Stimulated activated CD4-positive, alpha-beta T cell treated with anti-CD3 and anti-CD28 coated beads, Interleukin-12 subunit alpha, Interleukin-12 subunit beta, amount 100 ng/mL, for 4 hours (primary cell): Measurements from ENCODE around the gene MIPEP.
"Not testable (repeated sequence)": the region's sequence is repeated elsewhere in the genome, so short reads cannot be mapped to it uniquely, and the experiment has no call there.

Experiments used
- DNase-seq: peaks from one replicate; pipeline ENCODE4 v3.0.0-alpha.2; 2020

Gene MIPEP

DNA sequence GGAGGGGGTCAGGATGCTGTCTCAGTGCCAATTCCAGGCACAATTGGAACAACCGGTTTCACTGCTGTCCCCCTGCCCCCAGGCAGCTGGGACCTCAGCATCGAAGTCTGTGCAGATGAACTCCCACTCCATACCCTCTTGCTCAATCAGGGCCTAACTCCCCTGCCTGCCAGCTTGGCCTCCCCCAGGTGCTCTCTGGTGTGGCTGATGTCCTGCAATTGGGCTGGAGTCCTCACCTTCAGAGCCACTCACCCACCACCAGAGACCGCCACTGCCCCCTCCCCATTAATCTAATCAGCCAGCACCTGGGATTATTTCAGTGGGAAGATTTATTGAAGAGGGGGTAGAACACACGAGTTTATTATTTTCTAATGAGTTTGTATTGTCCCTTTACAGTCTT lies 118.8 kb downstream of the MIPEP start:
- no peak for DNase-seq

DNA sequence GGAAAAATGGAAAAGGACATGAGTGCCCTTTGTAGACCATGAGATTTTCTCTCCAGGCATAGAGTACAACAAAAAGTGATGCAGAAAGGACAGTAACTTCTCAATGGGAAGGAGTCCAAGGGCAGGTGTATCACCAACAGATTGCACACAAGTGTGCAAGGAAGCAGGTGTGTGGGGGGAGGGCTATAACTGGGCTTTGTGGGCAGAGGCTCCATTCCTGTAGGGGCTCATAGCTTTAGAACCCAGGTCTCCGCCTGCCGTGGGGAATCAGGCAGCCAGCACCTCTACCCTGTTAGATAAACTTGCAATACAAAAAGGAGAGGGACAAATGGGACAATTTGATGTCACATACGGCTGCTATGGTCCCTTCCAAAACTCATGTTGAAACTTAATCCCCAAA lies 119.8 kb downstream of the MIPEP start:
- DNase-seq: no peak

DNA sequence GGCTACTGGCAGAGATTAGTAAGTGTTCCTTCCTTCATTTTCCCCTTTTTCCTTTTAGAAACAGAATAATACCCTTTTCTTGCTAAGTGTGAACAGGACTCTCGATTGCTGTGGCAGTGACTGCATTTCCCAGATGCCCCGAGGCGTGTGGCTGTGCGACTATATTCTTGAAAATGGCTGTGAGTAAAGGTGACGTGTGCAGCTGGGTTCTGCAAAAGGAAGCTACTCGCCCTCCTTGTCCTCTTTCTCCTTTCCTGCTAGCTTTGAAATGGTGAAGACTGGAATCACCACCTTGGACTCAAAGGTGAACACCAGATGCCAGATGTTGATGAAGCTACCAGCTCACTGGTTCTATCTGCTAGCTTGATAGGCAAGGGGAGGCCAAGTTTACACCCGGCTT lies 121.4 kb downstream of the MIPEP start:
- no peak for DNase-seq

DNA sequence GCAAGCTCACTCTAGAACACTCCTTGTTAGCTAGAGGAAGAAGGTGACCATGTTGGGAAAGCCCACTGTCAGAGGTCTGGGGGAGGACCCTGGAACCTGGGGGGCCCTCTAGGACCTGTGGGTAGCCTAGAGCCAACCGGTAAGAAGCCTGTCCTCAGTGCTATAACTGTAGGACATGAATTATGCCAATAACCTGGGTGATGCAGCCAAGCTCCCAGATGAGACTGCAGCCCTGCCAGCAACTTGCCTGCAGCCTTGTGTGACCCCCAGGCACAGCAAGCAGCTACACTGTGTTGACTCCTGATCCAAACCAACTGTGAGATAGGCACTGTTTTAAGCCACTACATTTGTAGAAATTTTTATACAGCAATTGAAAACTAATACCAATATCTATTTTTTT lies 122.3 kb downstream of the MIPEP start:
- no peak for DNase-seq

DNA sequence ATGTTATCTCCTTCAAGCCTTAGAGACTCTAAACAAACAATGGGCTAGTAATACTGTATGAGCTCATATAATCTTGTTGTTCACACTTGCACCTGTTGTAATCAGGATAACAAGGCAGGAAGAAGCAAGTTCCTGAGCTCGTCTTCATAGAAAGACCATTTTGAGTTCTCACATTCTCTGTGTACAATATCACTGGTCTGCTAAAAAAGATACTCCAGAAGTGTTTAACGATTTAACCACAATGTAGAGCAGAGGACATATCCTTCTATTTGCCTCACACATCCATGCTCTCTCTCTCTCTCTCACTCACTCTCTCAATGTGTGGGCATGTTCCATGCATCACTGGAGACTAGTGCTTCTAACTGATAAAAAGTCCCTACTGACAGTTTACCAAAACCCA lies 122.9 kb downstream of the MIPEP start:
- DNase-seq: no peak

DNA sequence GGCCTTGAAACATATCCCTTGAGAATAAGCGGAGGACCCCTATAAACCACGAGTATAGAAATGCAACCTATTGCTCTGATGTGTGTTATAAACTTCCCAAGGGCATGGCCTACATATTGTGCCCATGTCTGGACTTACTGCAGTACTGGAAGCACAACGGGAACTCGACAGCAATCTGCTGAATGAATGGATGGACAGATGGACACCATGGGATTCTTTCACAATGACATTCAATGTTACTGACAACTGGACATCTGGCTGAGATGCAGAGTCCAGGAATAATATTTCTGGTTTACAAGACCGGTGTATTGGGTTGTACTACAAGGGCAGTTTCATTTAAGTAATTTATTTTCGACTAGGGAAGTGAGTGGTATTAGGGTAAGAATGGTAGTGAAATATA lies 123.7 kb downstream of the MIPEP start:
- DNase-seq: no peak

DNA sequence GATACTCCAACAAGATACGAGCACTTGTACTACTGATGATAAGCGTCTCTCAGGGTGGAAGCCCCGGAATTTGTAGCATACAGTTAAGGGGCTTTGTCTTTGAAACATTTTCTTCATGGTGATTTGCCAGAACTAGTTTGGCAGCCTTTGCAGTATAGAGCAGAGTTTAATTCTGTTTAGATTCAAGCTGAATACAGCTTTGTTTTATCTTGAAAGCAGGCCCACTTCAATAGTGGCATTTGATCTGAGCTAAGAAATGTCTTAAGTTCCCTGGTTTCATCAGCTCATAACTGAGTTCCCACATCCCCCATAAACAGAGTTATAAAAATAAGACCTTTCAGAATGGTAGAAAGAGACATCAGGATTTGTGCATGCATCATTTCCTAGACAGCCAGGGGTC lies 125.9 kb downstream of the MIPEP start:
- DNase-seq: no peak

DNA sequence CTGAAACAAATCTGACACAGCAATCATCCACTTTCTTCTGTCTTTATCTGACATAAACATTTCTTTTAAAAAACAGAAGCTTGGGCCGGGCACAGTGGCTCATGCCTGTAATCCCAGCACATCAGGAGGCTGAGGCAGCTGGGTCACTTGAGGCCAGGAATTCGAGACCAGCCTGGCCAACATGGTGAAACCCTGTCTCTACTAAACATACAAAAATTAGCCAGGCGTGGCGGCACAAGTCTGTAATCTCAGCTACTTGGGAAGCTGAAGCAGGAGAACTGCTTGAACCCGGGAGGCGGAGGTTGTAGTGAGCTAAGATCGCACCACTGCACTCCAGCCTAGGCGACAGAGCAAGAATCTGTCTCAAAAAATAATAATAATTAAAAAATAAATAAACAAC lies 127.4 kb downstream of the MIPEP start:
- not testable (repeated sequence) for DNase-seq

DNA sequence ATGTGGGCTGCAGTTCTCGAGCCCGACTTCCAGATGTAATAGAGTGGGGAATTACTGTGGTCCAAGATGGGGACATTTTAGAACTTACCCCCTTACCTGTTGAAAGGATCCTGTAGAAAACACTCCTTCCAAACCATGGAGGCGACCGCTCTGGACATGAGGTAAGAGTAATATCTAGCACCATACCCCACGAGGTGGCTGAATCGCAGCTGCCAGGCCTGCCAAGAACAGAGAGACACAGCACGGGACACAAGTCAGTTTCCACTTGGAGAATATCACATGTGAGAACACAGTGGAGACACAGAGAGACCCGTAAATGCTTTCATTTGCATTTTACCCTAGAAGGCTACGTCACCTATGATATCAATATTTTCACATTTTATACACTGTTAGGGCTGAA lies 129.2 kb downstream of the MIPEP start:
- DNase-seq: no peak

DNA sequence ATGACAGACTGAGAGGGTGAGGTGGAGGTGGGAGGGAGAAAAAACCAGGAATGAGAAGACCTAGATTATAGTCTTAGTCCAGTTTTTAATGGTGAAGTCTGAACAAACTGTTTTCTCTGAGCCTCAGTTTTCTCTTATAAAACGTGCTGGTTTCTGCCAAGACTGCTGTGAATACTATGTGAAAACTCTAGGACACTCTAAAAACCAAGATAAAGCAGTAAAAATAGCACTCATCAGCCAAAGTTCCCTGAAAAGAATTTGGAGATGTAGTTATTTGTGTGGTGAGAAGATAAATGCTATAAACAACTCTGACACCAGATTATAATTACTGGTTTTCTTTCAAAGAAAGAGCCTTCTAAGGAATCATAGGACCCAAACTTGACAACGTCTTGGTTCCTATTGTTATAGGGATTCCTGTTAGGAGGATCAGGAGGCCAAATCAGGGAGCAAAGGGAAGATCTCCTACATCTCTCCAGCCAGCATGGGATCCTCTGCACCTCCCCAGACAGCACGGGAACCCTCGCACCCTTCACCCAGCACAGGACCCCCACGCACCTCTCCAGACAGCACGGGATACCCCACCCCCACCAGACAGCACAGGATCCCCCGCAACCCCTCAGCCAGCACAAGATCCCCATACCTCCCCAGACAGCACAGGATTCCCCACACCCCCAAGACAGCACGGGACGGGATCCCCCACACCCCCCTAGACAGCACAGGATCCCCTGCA lies 130.2 kb downstream of the MIPEP start:
- DNase-seq: no peak

DNA sequence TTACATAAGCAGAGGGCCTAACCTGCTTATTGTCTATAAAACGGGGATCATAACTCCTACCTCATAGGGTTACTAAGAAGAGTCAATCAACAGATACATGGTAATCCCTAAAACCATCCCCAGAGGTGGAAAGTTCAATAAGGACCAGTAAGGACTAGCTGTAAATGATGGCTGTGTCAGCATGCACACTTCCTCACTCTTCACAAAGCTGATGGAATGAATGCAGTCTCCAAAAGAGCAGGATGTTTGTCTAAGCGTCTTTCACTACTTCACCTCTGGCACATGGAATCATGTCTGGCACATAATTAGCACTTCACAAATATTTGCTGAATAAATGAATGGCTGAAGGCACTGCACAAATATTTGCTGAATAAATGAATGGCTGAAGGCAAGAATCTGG lies 134.2 kb downstream of the MIPEP start:
- no peak for DNase-seq

DNA sequence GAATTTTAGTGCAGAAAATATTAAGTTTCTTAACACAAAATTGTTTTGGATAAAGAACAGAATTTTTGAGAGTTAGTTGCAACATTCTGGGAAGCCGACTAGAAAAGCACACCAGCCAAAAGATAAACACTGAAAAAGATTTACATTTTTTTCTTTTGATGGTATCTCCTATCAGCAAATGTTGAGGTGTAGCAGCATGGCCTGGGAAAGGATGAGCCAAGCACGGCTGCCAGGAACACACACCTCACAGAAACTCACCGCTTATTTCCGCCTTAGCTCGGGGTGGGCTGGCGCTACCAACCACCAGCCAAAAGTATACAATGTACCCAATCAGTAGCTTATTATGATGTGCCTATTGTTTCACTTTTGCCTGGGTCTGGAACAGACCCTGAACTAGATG lies 134.7 kb downstream of the MIPEP start:
- no peak for DNase-seq

DNA sequence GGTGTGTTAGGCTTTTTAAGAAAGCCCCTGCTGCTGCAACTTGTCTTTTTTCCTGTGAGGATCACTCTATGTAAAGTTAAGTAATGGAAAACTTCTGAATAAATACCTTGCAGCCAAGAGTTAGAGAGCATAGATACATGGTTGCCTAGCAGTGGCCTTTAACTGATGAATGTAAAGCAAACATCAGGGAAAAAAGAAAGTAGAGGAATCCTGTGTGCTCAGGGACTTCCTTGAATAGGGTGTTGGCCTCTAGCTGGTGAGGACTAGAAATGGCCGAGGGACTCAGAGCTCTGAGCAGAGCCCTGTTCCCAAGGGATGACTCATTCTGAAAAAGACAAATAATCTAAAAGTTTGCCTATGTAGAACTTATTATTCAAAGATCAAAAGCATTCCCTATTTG lies 135.7 kb downstream of the MIPEP start:
- no peak for DNase-seq

DNA sequence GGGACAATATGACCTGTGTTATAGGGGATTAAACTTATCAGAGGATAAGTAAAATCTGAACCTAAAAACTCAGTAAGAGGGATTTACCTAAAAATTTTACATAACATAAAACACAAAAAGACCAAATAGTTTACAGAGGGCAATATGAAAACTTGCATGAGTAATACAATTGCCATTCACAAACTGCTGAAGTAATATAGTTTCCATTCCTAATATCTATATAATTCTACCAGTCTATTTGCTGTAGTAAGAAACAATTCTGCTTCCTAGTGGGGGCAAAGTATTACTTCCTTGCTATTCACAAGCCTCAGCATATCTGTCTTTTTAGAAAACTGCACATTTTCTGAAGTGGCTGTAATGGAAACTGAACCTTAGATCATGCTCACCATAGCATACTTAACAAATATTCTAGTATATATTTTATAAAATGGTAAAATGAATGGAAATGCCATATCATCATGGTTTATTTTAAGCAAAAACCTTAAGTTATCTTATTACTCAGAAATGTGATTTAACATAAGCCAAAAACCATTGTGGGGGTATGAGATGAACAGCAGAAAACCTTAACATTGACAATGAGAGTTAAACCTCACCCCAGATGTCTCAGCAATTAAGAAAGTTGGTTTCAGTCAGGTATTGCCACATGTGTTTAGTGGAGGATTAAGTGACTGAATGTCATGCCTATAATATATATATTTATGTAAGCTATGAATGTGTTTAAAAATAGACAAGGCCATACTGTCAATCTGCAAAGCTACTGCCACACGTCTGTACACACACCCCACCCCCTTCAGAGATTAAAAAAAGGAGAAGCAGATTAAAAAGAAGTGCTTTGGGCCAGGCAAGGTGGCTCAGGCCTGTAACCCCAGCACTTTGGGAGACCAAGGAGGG lies 136.8 kb downstream of the MIPEP start:
- no peak for DNase-seq

DNA sequence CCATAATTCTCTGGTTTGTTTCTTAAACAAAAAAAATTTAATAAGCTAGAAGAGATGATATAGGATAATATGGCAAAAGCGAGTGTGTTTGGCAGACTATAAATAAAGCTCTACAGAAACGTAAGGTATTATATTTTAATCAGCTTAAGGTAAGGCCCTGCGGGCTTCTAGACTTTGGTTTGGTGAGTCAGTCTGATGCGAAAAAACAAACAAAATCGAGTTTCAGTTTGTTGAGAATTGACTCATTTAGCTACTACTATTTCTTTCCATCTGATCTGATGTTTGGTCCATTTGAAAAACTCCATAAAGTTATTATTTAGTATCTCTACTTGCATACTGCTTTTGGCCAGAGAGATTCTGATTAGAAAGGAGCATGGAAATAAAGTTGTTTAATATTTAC lies 138.0 kb downstream of the MIPEP start:
- DNase-seq: no peak

DNA sequence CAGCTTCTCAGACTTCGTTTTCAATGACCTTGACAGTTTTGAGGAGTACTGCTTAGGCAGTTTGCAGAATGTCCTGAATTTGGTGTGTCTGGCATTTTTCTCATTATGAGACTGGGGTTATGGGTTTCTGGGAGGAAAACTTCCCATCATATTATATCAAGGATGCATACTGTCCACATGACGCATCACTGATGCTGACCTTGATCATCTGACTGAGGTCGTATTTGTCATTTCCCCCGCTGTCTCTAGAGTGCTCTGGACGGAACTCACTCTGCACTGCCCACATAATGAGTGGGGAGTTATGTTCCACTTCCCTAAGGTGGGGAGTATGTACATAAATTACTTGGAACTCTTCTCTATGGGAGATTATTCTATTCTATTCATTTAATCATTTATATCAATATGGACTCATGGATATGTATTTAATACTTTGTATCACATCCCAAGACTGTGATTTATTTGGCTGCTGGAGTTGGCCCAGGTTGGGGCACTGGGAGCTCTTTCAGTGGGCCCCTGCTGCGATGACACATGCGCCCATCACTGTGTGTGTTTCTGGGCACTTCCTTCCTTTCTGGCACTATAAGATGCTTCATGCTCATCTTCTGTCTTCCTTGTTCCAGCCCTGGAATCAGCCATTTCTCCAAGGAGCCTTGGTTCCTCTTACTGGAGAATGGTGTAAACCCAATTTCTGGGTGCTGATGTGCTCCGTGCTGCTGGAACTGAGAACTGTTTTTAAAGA lies 138.6 kb downstream of the MIPEP start:
- no peak for DNase-seq

DNA sequence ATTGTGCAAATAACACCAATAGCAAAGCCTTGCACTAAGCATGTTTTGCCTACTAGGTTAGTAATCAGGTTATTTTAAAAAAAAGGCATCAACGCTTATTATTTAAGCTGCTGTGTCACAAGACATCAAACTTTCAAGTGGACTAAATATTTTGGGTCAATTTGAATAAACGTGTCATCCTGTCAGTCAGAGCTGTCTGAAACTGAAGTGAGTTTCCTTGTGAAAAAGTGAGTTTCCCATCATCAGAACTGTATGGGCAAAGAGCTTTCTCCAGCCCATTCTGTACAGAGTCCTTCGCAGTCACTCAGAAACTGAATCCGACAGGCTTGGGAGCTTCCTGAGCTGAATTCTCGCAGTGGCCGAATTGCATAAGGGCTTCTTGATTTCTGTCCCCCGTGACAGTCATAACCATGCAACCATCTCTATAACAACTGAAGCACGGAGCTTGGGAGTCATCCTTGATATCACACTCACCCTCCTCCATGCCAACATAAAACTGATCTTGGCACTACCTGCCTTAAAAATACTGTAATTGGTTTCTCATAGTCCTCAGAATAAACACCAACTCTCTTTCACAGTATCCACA lies 139.8 kb downstream of the MIPEP start:
- no peak for DNase-seq

DNA sequence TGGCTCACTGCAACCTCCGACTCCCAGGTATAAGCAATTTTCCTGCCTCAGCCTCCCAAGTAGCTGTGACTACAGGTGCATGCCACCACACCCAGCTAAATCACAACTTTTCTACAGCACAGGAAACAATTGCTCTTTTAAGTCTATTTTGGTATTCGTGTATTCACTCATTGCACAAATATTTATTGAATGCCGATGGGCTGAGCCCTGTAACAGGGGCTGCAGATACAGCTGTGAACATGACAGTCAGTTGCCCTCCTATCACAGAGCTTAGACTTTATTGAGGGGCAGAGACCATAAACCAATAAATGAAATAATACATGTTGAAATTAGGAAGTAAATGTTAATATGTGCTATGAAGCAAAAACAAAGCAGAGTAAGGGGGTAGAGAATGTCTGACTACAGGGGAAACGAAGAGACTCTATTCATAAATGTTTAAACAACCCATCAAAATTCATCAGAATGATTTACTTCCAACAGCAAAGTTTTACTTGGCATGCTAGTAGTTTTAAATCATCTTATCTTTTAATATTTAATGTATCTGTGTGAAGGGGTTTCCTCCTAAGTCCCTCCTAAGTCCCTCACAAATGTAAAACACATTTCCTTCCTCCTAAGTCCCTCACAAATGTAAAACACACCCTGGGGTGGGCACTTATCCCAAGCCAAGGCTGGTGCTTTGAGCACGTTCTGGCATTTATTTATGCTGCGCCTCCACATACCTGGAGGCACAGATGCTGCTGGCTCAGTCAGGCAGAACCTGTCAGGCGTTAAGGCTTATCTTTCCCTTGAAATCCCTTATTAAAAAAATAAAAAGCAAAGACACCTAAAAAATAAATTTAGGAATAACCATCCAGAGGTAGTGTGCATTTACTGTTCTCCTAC lies 140.8 kb downstream of the MIPEP start:
- no peak for DNase-seq

DNA sequence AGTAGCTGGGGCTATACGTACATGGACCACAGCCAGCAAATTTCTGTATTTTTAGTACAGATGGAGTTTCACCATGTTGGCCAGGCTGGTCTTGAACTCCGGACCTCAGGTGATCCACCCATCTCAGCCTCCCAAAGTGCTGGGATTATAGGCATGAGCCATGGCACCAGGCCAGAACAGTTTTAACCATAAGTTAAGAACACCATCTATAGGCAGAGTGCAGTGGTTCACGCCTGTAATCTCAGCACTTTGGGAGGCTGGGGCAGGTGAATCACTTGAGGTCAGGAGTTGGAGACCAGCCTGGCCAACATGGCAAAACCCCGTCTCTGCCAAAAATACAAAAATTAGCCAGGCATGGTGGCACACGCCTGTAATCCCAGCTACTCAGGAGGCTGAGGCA lies 143.1 kb downstream of the MIPEP start:
- DNase-seq: not testable (repeated sequence)

DNA sequence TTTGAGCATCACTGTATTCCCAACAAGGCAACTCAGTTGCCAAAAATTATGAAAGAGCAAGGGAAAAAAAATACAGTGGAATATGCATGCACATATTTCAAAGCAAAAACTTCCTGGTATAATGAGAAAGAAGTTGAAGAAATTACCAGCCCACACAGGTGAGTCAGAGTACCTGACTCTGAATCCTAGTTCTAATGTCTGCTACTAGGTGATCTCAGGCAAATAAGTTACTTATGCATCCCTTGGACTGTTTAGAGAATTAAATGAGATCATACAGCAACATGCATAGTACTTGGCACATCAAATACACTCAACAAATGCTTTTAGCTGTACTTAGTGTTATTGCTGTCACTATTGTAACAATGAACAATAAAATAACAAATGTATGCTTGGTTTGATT lies 144.9 kb downstream of the MIPEP start:
- DNase-seq: no peak

DNA sequence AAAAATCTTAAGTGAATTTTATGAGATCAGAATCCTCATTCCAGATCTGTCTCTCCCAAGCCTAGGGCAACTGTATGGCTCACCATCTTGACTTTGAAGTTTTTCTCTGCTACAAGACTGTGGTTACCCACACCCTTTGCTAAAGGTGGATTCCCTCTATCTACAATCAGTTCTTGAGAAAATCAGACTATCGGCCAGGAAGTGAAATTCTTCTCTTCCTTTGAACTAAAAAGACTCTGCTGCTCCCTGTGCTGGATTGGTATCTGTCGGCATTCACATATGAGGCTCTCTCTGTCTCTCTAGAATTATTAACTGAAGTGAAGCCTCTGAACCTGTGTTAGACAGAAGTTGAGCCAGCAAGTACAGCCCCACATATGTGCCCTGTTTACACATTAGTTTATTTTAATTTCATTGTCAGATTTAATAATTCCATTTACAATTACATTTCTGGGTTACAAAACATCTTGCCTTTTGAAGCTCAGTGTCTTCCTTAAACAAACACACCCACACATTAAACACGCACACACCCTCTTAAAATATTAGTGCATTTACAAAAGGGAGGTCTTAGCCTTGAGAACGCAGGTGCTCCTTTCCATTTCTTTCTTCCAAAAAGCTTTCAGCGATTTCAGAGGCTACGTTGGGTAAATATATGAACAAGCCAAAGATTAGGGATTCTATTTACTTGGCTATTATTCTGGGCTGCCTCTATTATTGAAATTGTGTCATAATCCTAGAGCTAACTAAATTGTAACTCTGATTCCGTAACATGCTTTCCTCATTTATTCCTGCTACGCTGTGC lies 145.7 kb downstream of the MIPEP start:
- no peak for DNase-seq
